ENCODE results near the gene MICAL2. TPM values are rescaled to one million over a fixed set of nuclear protein-coding genes. Genes with fewer than 3 reads are reported as not detected.

The MICAL2 gene
- total RNA-seq, 1 experiment from 2014 or later, result 62.9 TPM

DNA sequence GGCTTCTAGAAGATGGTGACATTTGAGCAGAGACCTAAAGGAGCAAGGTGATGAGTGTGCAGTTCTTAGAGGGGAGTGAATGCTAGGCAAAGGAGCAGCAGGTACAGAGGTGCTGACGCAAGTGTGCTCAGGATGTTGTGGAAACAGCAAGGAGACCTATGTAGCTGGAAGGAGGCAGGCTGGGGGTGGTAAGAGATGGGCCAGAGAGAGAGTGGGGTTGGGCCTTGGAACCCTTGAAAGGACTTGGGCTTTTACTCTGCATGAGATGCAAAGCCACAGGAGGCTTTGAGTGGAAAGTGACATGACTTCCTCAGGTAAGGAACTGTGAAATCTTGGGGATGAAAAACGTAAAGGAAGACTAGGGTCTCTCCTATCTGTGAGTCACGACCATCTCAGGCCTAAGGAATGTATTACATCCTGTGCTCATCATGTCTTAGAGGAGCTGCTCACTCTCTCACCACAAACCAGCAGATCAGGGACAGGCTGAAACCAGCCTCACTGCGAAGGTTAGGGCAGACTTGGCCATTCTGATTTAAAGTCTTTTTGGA is 65.4 kb downstream of the MICAL2 start:
- no peaks in the 10 kb centered on the region for H3K27me3 ChIP-seq (ENCODE audit: low read length)
- peaks cover 8% of the 10 kb centered on the region for H3K36me3 ChIP-seq (ENCODE audit: low read depth, low read length)
- H2AFZ ChIP-seq (ENCODE audit: low read length), result no peak overlapping the region
- H3K4me2 ChIP-seq (ENCODE audit: low read length), result peak overlapping the region; percentile 58
- peak overlapping the region; percentile 71 for H3K9ac ChIP-seq (ENCODE audit: low read length)
- H3K4me1 ChIP-seq (ENCODE audit: insufficient read depth, low read length), result peaks cover 63% of the 10 kb centered on the region
- H3K27ac ChIP-seq (ENCODE audit: low read length), result peak overlapping the region; percentile 97
- peak; percentile 97 for ATAC-seq
- peak; percentile 91 for DNase-seq
- intact Hi-C loops (cut with micrococcal nuclease), result no loop called here
- peaks cover 66% of the 10 kb centered on the region for H3K79me2 ChIP-seq (ENCODE audit: low read length)
- ChIA-PET CTCF (no interaction called here), POLR2A (ENCODE audit: unreplicated experiment) (interaction anchor here (0.5 to 0.6 kb wide), 2 partner anchors 11 to 54 kb away, joined by 3 to 5 read pairs; no protein-coding TSS in a partner anchor)
- no peaks in the 10 kb centered on the region for H4K20me1 ChIP-seq (ENCODE audit: low read length)
- no peak overlapping the region for H3K4me3 ChIP-seq (ENCODE audit: low read length)
- peaks cover 10% of the 10 kb centered on the region for H3F3A ChIP-seq (ENCODE audit: low read length, unreplicated experiment)
- TSS peak; percentile 87 for BruUV-seq (replicated peaks)
- TF ChIP-seq, protein P1, sequence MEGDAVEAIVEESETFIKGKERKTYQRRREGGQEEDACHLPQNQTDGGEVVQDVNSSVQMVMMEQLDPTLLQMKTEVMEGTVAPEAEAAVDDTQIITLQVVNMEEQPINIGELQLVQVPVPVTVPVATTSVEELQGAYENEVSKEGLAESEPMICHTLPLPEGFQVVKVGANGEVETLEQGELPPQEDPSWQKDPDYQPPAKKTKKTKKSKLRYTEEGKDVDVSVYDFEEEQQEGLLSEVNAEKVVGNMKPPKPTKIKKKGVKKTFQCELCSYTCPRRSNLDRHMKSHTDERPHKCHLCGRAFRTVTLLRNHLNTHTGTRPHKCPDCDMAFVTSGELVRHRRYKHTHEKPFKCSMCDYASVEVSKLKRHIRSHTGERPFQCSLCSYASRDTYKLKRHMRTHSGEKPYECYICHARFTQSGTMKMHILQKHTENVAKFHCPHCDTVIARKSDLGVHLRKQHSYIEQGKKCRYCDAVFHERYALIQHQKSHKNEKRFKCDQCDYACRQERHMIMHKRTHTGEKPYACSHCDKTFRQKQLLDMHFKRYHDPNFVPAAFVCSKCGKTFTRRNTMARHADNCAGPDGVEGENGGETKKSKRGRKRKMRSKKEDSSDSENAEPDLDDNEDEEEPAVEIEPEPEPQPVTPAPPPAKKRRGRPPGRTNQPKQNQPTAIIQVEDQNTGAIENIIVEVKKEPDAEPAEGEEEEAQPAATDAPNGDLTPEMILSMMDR (conservative IDR thresholded peaks at IDR 0.05; ENCODE audit: low read depth, low read length), result no peak
- TF ChIP-seq EZH2phosphoT487 (IDR thresholded peaks at IDR 0.05; ENCODE audit: borderline replicate concordance, low read length), result no peak
- TF ChIP-seq EZH2 (IDR thresholded peaks at IDR 0.05; ENCODE audit: low read length, unreplicated experiment), result no peak
- H3K9me3 ChIP-seq (ENCODE audit: low read length), result no peaks in the 10 kb centered on the region
- no peaks in the 10 kb centered on the region for H3K9me2 ChIP-seq (replicated peaks; ENCODE audit: low read length)

DNA sequence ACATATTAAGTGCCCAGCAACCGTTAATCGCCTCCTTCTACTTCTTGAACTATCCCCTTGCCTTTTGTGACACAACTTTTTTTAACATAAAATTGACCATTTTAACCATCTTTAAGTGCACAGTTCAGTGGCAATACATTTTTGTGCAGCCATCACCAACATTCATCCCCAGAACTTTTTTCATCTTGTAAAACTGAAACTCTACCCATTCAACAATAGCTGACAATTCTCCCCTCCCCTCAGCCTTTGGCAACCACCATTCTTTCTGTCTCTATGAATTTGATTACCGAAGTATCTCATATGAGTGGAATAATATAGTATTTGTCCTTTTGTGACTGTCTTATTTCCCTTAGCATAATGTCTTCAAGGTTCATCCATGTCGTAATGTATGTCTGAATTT is 66.0 kb downstream of the MICAL2 start:
- peak overlapping the region; percentile 71 for H3K9ac ChIP-seq (ENCODE audit: low read length)
- peak overlapping the region; percentile 97 for H3K27ac ChIP-seq (ENCODE audit: low read length)
- H3K4me3 ChIP-seq (ENCODE audit: low read length), result no peak overlapping the region
- H2AFZ ChIP-seq (ENCODE audit: low read length), result no peak overlapping the region
- H3K9me3 ChIP-seq (ENCODE audit: low read length), result no peaks in the 10 kb centered on the region
- H3K9me2 ChIP-seq (replicated peaks; ENCODE audit: low read length), result no peaks in the 10 kb centered on the region
- H3K79me2 ChIP-seq (ENCODE audit: low read length), result peaks cover 64% of the 10 kb centered on the region
- H3F3A ChIP-seq (ENCODE audit: low read length, unreplicated experiment), result peaks cover 10% of the 10 kb centered on the region
- peak overlapping the region; percentile 58 for H3K4me2 ChIP-seq (ENCODE audit: low read length)
- no peaks in the 10 kb centered on the region for H3K27me3 ChIP-seq (ENCODE audit: low read length)
- ATAC-seq, result no peak
- TF ChIP-seq EZH2phosphoT487 (IDR thresholded peaks at IDR 0.05; ENCODE audit: borderline replicate concordance, low read length), result no peak
- TF ChIP-seq, protein P1 (conservative IDR thresholded peaks at IDR 0.05; ENCODE audit: low read depth, low read length), result no peak
- no peak for TF ChIP-seq EZH2 (IDR thresholded peaks at IDR 0.05; ENCODE audit: low read length, unreplicated experiment)
- BruUV-seq (replicated peaks), result TSS peak; percentile 94
- H3K4me1 ChIP-seq (ENCODE audit: insufficient read depth, low read length), result peaks cover 68% of the 10 kb centered on the region
- CTCF ChIA-PET, result no interaction called here
- DNase-seq, result no peak
- H3K36me3 ChIP-seq (ENCODE audit: low read depth, low read length), result peaks cover 8% of the 10 kb centered on the region
- intact Hi-C loops (cut with micrococcal nuclease), result no loop called here
- H4K20me1 ChIP-seq (ENCODE audit: low read length), result no peaks in the 10 kb centered on the region
- POLR2A ChIA-PET (ENCODE audit: unreplicated experiment), result no interaction called here

DNA sequence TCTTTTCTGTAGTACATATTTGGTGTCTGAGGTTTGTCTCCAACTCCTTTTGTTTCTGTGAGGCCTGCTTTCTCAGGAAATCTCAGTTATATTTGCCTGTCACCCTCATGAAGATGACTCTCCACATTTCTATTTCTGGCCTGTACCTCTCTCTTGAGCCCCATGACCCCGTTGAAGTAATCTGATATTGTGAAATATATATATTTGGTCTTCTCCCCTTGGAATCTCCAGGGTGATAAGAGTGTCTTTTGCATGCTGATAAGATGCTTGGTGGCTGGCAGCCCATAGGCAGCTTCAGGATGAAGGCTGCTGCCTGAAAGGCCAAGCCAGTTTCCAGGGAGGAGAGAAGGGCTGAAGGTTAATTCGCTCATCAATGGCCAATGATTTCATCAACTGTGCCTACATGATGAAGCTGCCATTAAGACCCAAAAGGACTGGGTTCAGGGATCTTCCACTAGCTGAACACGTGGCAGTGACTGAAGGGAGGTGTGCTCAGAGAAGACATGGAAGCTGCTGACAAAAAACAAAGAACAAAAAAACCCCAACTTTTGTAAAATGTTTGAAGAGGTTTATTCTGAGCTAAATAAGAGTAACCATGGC is 67.4 kb downstream of the MICAL2 start:
- CTCF ChIA-PET, result no interaction called here
- TF ChIP-seq EZH2 (IDR thresholded peaks at IDR 0.05; ENCODE audit: low read length, unreplicated experiment), result no peak
- TF ChIP-seq, protein P1 (conservative IDR thresholded peaks at IDR 0.05; ENCODE audit: low read depth, low read length), result no peak
- no peak for TF ChIP-seq EZH2phosphoT487 (IDR thresholded peaks at IDR 0.05; ENCODE audit: borderline replicate concordance, low read length)
- DNase-seq, result no peak
- intact Hi-C loops (cut with micrococcal nuclease), result no loop called here
- H3K4me3 ChIP-seq (ENCODE audit: low read length), result no peak overlapping the region
- no peak for ATAC-seq
- POLR2A ChIA-PET (ENCODE audit: unreplicated experiment), result no interaction called here
- no TSS peak for BruUV-seq (replicated peaks)
- H4K20me1 ChIP-seq (ENCODE audit: low read length), result no peaks in the 10 kb centered on the region
- no peak overlapping the region for H3K4me2 ChIP-seq (ENCODE audit: low read length)
- peaks cover 55% of the 10 kb centered on the region for H3K79me2 ChIP-seq (ENCODE audit: low read length)
- H3K9ac ChIP-seq (ENCODE audit: low read length), result no peak overlapping the region
- H3K9me2 ChIP-seq (replicated peaks; ENCODE audit: low read length), result no peaks in the 10 kb centered on the region
- no peaks in the 10 kb centered on the region for H3K36me3 ChIP-seq (ENCODE audit: low read depth, low read length)
- no peak overlapping the region for H2AFZ ChIP-seq (ENCODE audit: low read length)
- peaks cover 74% of the 10 kb centered on the region for H3K4me1 ChIP-seq (ENCODE audit: insufficient read depth, low read length)
- H3K27me3 ChIP-seq (ENCODE audit: low read length), result no peaks in the 10 kb centered on the region
- H3F3A ChIP-seq (ENCODE audit: low read length, unreplicated experiment), result peaks cover 10% of the 10 kb centered on the region
- 0 out of 2 replicates have a peak overlapping the region, but pooled peaks have one; percentile 97 for H3K27ac ChIP-seq (ENCODE audit: low read length)
- H3K9me3 ChIP-seq (ENCODE audit: low read length), result no peaks in the 10 kb centered on the region

All from PC-3 (cell line).